AG04450 (cell line): ENCODE data around the gene CALML6. TPM values are rescaled to one million over a fixed set of nuclear protein-coding genes. Genes with fewer than 3 reads are reported as not detected.
A peak's percentile ranks its signal among the peaks of the same experiment; 100 is the strongest.

Experiments used
- CTCF ChIA-PET: fragments of 300-600, 350-600 bp; formaldehyde crosslinking; extraction: SDS; loops from one replicate; lab custom pipeline; 2022; ENCODE audit warnings: antibody characterized with exemption, inconsistent platforms; lab: Charles Lee
- POLR2A ChIA-PET: fragments of 350-600 bp; formaldehyde crosslinking; extraction: SDS; loops from one replicate; lab custom pipeline; 2021; ENCODE audit warnings: antibody characterized with exemption, inconsistent platforms; lab: Yijun Ruan, JAX
- DNase-seq: peaks from one replicate; pipeline ENCODE4 v3.0.0-alpha.2; 2011; ENCODE audit warnings: low read depth, low spot score
- H3K27ac ChIP-seq: one replicate; pipeline ENCODE4 v1.5.1; 2012; ENCODE audit warnings: low read depth, low read length, control low read depth
- H3K27me3 ChIP-seq: one replicate; pipeline ENCODE4 v1.6.0; 2012; ENCODE audit warnings: low read length; ENCODE audit not compliant: control insufficient read depth, insufficient read depth
- H3K4me3 ChIP-seq: 2 replicates; pipeline ENCODE4 v1.5.1; 2011; ENCODE audit warnings: mild to moderate bottlenecking, low read depth, low read length, control low read depth
- H3K9me3 ChIP-seq: 2 replicates; pipeline ENCODE4 v1.5.1; 2012; ENCODE audit warnings: low read length; ENCODE audit not compliant: control insufficient read depth, insufficient read depth
- polyA plus RNA-seq: library from polyadenylated mRNA; depleted of rRNA; stranded (reverse); fragments of >200 nt; gene quantifications from 2 replicates; pipeline ENCODE4 v1.2.3, GENCODE V29; 2011
- TF ChIP-seq, protein P1 (sequence below): IDR thresholded peaks from 2 replicates; pipeline ENCODE4 v1.5.1; 2011; ENCODE audit warnings: low read depth, low read length, control low read depth, inconsistent platforms

The CALML6 gene
- polyA plus RNA-seq, 1 experiment: 0.21 TPM

DNA sequence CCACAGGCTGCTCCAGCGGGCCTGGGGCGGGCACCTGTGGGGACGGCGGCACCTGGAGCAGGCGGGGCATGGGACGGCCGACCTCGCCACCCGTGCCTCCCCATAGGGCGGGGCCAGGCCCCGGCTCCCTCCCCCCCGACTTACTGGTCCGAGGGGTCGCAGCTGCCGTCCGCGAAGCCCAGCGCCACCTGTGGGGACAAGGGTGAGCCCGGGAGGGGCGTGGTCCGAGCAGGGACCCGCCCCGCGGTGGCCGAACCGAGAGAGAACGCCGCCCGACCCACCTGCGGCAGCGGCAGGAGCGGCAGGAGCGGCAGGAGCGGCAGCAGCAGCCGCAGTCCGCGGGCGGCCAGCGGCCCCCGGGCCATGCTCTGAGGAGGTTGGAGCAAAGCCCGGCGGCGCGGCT lies 3.8 kb downstream of the CALML6 start, which contains the start of gene TMEM52:
TSS of gene TMEM52 (minus strand) at position 379 of the 403 bp plus-strand sequence. CDS start at position 365, 14 bp downstream.
- TF ChIP-seq, protein P1, sequence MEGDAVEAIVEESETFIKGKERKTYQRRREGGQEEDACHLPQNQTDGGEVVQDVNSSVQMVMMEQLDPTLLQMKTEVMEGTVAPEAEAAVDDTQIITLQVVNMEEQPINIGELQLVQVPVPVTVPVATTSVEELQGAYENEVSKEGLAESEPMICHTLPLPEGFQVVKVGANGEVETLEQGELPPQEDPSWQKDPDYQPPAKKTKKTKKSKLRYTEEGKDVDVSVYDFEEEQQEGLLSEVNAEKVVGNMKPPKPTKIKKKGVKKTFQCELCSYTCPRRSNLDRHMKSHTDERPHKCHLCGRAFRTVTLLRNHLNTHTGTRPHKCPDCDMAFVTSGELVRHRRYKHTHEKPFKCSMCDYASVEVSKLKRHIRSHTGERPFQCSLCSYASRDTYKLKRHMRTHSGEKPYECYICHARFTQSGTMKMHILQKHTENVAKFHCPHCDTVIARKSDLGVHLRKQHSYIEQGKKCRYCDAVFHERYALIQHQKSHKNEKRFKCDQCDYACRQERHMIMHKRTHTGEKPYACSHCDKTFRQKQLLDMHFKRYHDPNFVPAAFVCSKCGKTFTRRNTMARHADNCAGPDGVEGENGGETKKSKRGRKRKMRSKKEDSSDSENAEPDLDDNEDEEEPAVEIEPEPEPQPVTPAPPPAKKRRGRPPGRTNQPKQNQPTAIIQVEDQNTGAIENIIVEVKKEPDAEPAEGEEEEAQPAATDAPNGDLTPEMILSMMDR: no peak
- H3K4me3 ChIP-seq: peak within 1 kb of the TSS; percentile 53
- peaks cover 3% of the 10 kb centered on the region; the same call in 1 of the 2 replicates for H3K9me3 ChIP-seq
- CTCF ChIA-PET: no interaction called here
- peaks cover 8% of the 10 kb centered on the region for H3K27me3 ChIP-seq
- DNase-seq: no peak
- no peak within 1 kb of the TSS for H3K27ac ChIP-seq
- POLR2A ChIA-PET: no interaction called here

DNA sequence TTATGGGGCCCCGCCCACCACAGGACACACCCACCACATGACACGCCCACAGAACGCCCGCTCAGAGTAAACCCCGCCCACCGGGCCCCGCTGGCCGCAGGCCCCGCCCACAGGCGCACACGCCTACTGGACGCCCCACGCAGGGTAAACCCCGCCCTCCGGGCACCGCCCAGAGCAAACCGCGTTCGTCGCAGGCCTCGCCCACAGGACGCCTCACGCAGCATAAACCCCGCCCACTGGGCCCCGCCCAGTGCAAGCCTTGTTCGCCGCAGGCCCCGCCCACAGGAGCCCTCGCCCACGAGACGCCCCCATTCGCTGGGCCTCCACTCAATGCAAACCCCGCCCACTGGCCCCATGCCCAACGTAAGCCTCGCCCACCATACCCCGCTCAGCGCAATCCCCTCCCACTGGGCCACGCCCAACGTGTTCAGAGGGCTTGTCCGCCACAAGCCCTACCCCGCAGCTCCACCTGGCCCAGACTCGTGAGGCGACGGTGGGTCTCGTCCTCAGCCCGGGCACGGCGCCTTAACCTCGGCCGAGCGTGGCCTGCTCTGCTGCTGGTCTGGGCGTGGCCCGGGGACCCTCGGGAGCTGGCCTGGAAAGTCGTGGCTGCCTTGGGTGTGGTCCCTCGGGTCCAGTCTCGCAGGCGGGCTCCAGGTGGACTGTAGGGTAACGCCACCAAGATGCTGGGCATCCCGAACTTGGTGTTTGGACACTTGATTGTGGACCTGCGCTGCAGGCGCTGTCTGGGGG lies 4.4 kb downstream of the CALML6 start:
- peaks cover 8% of the 10 kb centered on the region for H3K27me3 ChIP-seq
- POLR2A ChIA-PET: no interaction called here
- peak; percentile 87 for DNase-seq
- H3K9me3 ChIP-seq: peaks cover 3% of the 10 kb centered on the region; the same call in 1 of the 2 replicates
- no peak overlapping the region for H3K27ac ChIP-seq
- TF ChIP-seq, protein P1: no peak
- peak overlapping the region; percentile 53 for H3K4me3 ChIP-seq
- CTCF ChIA-PET: no interaction called here

DNA sequence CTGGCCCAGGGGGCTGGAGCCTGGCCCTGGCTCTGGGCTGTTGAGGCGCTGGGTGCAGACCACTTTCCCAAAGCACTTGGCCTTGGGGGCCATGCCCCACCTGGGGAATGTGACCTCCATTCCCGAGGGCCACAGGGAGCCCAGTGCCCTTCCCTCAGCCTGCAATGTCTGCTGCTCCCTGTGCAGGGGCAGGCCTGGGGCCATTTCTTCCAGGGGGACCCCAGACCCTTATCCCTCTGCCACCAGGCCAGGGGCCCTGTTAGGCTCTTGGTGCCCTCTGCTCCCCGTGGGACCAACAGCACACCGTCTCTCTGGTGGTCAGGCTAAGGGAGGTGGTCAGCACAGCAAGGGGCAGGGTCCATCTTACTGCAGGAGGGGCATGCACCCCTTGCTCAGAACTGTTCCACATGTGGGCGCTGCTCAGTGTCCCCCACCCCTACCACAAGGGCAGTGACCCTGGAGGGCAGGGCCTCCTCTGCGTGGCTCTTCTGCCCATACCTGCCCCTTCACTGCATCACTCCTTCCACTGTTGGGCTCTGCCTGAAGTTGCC lies 5.1 kb downstream of the CALML6 start:
- TF ChIP-seq, protein P1: no peak
- Histone ChIP-seq H3K9me3 (peaks cover 3% of the 10 kb centered on the region; the same call in 1 of the 2 replicates), H3K27me3 (peaks cover 6% of the 10 kb centered on the region), H3K4me3 (no peak overlapping the region), H3K27ac (no peak overlapping the region)
- CTCF ChIA-PET: no interaction called here
- POLR2A ChIA-PET: interaction anchor here (0.6 kb wide), 1 partner anchor 269 kb away, joined by 3 read pairs; no protein-coding TSS in a partner anchor
- no peak for DNase-seq

DNA sequence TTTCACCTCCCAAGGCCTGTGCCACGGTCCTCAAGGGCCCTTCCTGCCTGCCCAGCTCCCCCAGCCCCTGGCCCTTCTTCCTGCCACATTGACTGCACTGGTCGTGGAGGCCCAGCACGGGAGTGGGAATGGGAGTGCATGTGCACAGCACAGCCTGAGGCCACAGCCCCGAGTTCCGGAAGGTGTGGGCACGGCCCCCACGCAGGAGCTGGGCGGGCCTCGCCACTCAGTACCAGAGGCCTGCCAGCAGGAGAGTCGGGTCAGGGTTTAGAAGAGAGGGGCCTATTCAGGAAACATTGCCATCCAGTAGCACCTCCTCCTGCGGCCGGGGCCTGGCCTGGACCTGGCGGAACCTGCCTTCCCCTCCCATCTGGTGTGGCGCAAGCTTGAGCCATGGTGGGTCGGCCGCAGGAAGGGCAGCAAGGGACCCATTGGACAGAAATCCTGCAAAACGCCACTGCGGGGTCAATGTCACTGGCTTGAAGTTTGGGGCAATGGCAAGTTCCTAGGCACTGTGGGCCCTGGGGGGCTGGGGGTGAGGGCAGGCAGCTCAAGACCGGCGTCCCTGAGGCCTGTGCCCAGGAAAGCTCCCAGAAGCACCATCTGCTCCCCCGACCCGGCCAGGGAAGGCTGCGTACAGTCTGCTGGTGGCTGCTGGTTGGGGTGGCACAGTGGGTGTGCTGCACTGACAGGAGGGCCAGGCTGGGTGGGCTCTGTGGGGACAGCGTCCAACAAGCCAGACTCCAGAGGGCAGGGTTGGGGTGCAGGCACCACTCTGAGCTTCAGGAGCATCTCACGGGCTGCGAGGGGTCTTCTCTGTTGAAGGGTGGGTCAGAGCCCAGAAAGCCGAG lies 5.8 kb downstream of the CALML6 start:
- POLR2A ChIA-PET: interaction anchor here (0.6 kb wide), 2 partner anchors 15 to 269 kb away, joined by 3 to 6 read pairs; no protein-coding TSS in a partner anchor
- no peak for DNase-seq
- TF ChIP-seq, protein P1: no peak
- Histone ChIP-seq H3K27me3 (peaks cover 6% of the 10 kb centered on the region), H3K27ac (no peak overlapping the region), H3K4me3 (no peak overlapping the region), H3K9me3 (peaks cover 3% of the 10 kb centered on the region; the same call in 1 of the 2 replicates)
- CTCF ChIA-PET: interaction anchor here (0.5 to 0.9 kb wide), 2 partner anchors 12 to 124 kb away, joined by 3 read pairs; no protein-coding TSS in a partner anchor
